PFSK-1 (cell line): ENCODE measurements around the gene CP. TPM values are rescaled to one million over a fixed set of nuclear protein-coding genes. Genes with fewer than 3 reads are reported as not detected.

Experiments
- FOXP2 ChIP-seq: optimal IDR thresholded peaks from 2 replicates; pipeline ENCODE3; 2011; ENCODE audit warnings: borderline replicate concordance, control low read depth, inconsistent platforms; ENCODE audit not compliant: insufficient read depth; ENCODE audit errors: extremely low read length, extremely low read depth
- POLR2AphosphoS5 ChIP-seq: IDR thresholded peaks from 2 replicates; pipeline ENCODE4 v1.6.1; 2012; ENCODE audit warnings: low read depth, mild to moderate bottlenecking, control low read depth, low read length, moderate library complexity
- REST ChIP-seq, 2 experiments: IDR thresholded peaks; 2 replicates each; pipeline versions ENCODE4 v1.6.1 to v1.8.0; 2011 to 2012; ENCODE audit warnings: low read depth in 2 of 2, low read length in 2 of 2, control low read depth in 1 of 2, inconsistent platforms in 1 of 2, mild to moderate bottlenecking in 1 of 2, moderate library complexity in 1 of 2; ENCODE audit not compliant: insufficient read depth in 1 of 2
- SIN3A ChIP-seq: IDR thresholded peaks from 2 replicates; pipeline ENCODE4 v1.6.1; 2012; ENCODE audit warnings: mild to moderate bottlenecking, low read length, moderate library complexity, borderline replicate concordance; ENCODE audit not compliant: insufficient read depth
- TAF1 ChIP-seq: IDR thresholded peaks from 2 replicates; pipeline ENCODE4 v1.6.1; 2012; ENCODE audit warnings: low read length, control low read depth, borderline replicate concordance; ENCODE audit not compliant: insufficient read depth
- polyA plus RNA-seq: library from polyadenylated mRNA; unstranded; fragments of >200 nt; gene quantifications from one replicate; pipeline ENCODE4 v1.2.1, GENCODE V29; 2012; ENCODE audit warnings: low read depth, missing spikeins; ENCODE audit not compliant: insufficient read length

Gene CP
- 0.74 TPM for polyA plus RNA-seq

- TF ChIP-seq TAF1: no peak
- no peak for TF ChIP-seq FOXP2
- no peak for TF ChIP-seq POLR2AphosphoS5
- TF ChIP-seq REST (IDR thresholded peaks at IDR 0.05; ENCODE audit: insufficient read depth in 1 of 2, low read depth in 2 of 2, low read length in 2 of 2): no peak
- no peak for TF ChIP-seq SIN3A
Observed at GRCh38 chr3:149221783-149222517, at the start of gene CP. CP (minus strand) TSS chr3:149221829; CDS start chr3:149221792, 37 bp downstream.

GRCh38 chr3:149270180-149270579, 48.6 kb upstream of the CP start:
- TF ChIP-seq FOXP2 (no peak), REST (IDR thresholded peaks at IDR 0.05; ENCODE audit: insufficient read depth in 1 of 2, low read depth in 2 of 2, low read length in 2 of 2) (no peak), POLR2AphosphoS5 (no peak), SIN3A (no peak), TAF1 (no peak)

- TF ChIP-seq REST (IDR thresholded peaks at IDR 0.05; ENCODE audit: insufficient read depth in 1 of 2, low read depth in 2 of 2, low read length in 2 of 2) (no peak), FOXP2 (no peak), TAF1 (no peak), SIN3A (no peak), POLR2AphosphoS5 (no peak)
Observed at GRCh38 chr3:149269687-149270086, 48.1 kb upstream of the CP start.

GRCh38 chr3:149267565-149267964, 45.9 kb upstream of the CP start:
- TF ChIP-seq TAF1 (no peak), REST (IDR thresholded peaks at IDR 0.05; ENCODE audit: insufficient read depth in 1 of 2, low read depth in 2 of 2, low read length in 2 of 2) (no peak), FOXP2 (no peak), SIN3A (no peak), POLR2AphosphoS5 (no peak)

DNA sequence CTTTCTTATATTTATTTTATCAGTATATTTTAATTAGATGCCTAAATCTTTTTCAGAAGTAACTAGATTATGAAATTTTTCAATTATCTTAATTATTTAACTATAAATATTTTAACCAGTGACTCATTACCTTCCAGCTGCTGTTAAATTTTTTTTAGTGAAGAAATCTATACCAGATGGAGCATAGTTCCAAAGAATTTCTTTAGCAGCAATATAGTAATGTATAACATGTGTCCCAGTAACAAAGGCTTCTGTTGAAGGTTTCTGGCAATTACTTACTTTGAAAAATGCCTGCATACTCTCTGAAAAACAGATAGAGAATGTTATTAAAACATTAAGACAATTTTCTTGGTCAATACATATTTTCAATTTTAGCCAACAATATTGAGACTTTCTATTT, 45.1 kb upstream of the CP start:
- TF ChIP-seq TAF1: no peak
- no peak for TF ChIP-seq REST (IDR thresholded peaks at IDR 0.05; ENCODE audit: insufficient read depth in 1 of 2, low read depth in 2 of 2, low read length in 2 of 2)
- TF ChIP-seq FOXP2: no peak
